GM21786 (cell line): ENCODE data around the gene CLEC19A.

Experiments
- ATAC-seq: cut with Tn5 transposase; IDR thresholded peaks from one replicate; pipeline ENCODE4 v1.9.1; 2021; ENCODE audit not compliant: unreplicated experiment

The CLEC19A gene

GRCh38 chr16:19285431-19285830 is at the start of gene CLEC19A:
Gene CLEC19A, plus strand, starts transcription at chr16:19285731. Its CDS starts 121 bp downstream, at chr16:19285852.
- ATAC-seq, result no peak

- ATAC-seq, result no peak
Measured at GRCh38 chr16:19235886-19236285, 49.6 kb upstream of the CLEC19A start.

GRCh38 chr16:19236561-19237209 is 48.8 kb upstream of the CLEC19A start:
- ATAC-seq, result no peak

- ATAC-seq, result no peak
Measured at GRCh38 chr16:19238406-19238805, 47.1 kb upstream of the CLEC19A start.

- no peak for ATAC-seq
Measured at GRCh38 chr16:19239511-19240155, 45.9 kb upstream of the CLEC19A start.

- ATAC-seq, result no peak
Measured at GRCh38 chr16:19240494-19240893, 45.0 kb upstream of the CLEC19A start.

- no peak for ATAC-seq
Measured at GRCh38 chr16:19241512-19241911, 44.0 kb upstream of the CLEC19A start.

- ATAC-seq, result no peak
Measured at GRCh38 chr16:19242186-19242585, 43.3 kb upstream of the CLEC19A start.

GRCh38 chr16:19242987-19243575 is 42.5 kb upstream of the CLEC19A start:
- ATAC-seq, result no peak

GRCh38 chr16:19245326-19245925 is 40.1 kb upstream of the CLEC19A start:
- ATAC-seq, result no peak

- no peak for ATAC-seq
Measured at GRCh38 chr16:19252904-19253303, 32.6 kb upstream of the CLEC19A start.

GRCh38 chr16:19254611-19255010 is 30.9 kb upstream of the CLEC19A start:
- ATAC-seq, result no peak

- no peak for ATAC-seq
Measured at GRCh38 chr16:19264123-19264673, 21.3 kb upstream of the CLEC19A start.

GRCh38 chr16:19265380-19265930 is 20.1 kb upstream of the CLEC19A start:
- no peak for ATAC-seq

- no peak for ATAC-seq
Measured at GRCh38 chr16:19266774-19267173, 18.8 kb upstream of the CLEC19A start.

GRCh38 chr16:19269098-19269497 is 16.4 kb upstream of the CLEC19A start:
- ATAC-seq, result no peak

GRCh38 chr16:19274165-19274797 is 11.2 kb upstream of the CLEC19A start:
- ATAC-seq, result no peak

GRCh38 chr16:19278403-19278802 is 7.1 kb upstream of the CLEC19A start:
- no peak for ATAC-seq

- no peak for ATAC-seq
Measured at GRCh38 chr16:19281246-19281645, 4.3 kb upstream of the CLEC19A start.

GRCh38 chr16:19282101-19282500 is 3.4 kb upstream of the CLEC19A start:
- ATAC-seq, result no peak

GRCh38 chr16:19283637-19284036 is 1.9 kb upstream of the CLEC19A start:
- ATAC-seq, result no peak
